Prostate gland (tissue), 2 donors: ENCODE results near the gene SPP2. TPM values are rescaled to one million over a fixed set of nuclear protein-coding genes. Genes with fewer than 3 reads are reported as not detected.

ENCODE experiments used
- DNase-seq: peaks from one replicate; pipeline ENCODE4 v3.0.0-alpha.2; 2019; ENCODE audit warnings: low spot score
- H3K27ac ChIP-seq, 2 donors: fragments of 200-600 bp; sonication (generic); 2 replicates each; pipeline ENCODE4 v1.5.1; 2017 to 2019
- H3K27me3 ChIP-seq: fragments of 200-600 bp; sonication (generic); replicated peaks from 2 replicates; pipeline ENCODE4 v1.5.1; 2019; ENCODE audit not compliant: insufficient read depth
- H3K36me3 ChIP-seq, 2 donors: fragments of 200-600 bp; sonication (generic); 1 replicate in 1 of 2; 2 replicates in 1 of 2; pipeline versions ENCODE4 v1.5.1 to v1.8.1; 2017 to 2019
- H3K4me1 ChIP-seq: fragments of 200-600 bp; sonication (generic); replicated peaks from 2 replicates; pipeline ENCODE4 v1.5.1; 2019
- H3K4me3 ChIP-seq, 2 donors: fragments of 200-600 bp; sonication (generic); 2 replicates each; pipeline ENCODE4 v1.5.1; 2017 to 2019
- H3K9me3 ChIP-seq: fragments of 200-600 bp; sonication (generic); 2 replicates; pipeline ENCODE4 v1.5.1; 2017
- CTCF ChIP-seq, 4 experiments: fragments of 200-600 bp in 2 of 4; fragments of 450-650 bp in 2 of 4; sonication (generic) in 2 of 4; IDR thresholded peaks; 1 replicate in 3 of 4; 2 replicates in 1 of 4; pipeline ENCODE4 v1.5.1; 2016 to 2019; ENCODE audit warnings: antibody characterized with exemption in 4 of 4, mild to moderate bottlenecking in 2 of 4, moderate library complexity in 2 of 4
- POLR2A ChIP-seq: fragments of 450-650 bp; IDR thresholded peaks from one replicate; pipeline ENCODE4 v1.6.1; 2016; ENCODE audit warnings: antibody characterized with exemption, mild to moderate bottlenecking
- POLR2AphosphoS5 ChIP-seq: sonication (generic); formaldehyde crosslinking; IDR thresholded peaks from one replicate; pipeline ENCODE4 v1.6.1; 2017; ENCODE audit warnings: antibody characterized with exemption
- WGBS: methylation state at CpG from one replicate; pipeline ENCODE4 v1.1.5; 2018; 5-methylcytosine and 5-hydroxymethylcytosine counted together
- intact Hi-C: fragments of 100-400 bp; cut with DNase I; formaldehyde crosslinking; loops from one replicate; pipeline ENCODE4 v1.14.2; 2022
- total RNA-seq, 2 donors: library from RNA; depleted of rRNA; stranded (reverse); fragments of >200 nt; gene quantifications; one replicate each; pipeline ENCODE4 v1.1.0, GENCODE V29; 2016

SPP2 gene
- total RNA-seq, 2 donors from 2014 or later: not detected

DNA sequence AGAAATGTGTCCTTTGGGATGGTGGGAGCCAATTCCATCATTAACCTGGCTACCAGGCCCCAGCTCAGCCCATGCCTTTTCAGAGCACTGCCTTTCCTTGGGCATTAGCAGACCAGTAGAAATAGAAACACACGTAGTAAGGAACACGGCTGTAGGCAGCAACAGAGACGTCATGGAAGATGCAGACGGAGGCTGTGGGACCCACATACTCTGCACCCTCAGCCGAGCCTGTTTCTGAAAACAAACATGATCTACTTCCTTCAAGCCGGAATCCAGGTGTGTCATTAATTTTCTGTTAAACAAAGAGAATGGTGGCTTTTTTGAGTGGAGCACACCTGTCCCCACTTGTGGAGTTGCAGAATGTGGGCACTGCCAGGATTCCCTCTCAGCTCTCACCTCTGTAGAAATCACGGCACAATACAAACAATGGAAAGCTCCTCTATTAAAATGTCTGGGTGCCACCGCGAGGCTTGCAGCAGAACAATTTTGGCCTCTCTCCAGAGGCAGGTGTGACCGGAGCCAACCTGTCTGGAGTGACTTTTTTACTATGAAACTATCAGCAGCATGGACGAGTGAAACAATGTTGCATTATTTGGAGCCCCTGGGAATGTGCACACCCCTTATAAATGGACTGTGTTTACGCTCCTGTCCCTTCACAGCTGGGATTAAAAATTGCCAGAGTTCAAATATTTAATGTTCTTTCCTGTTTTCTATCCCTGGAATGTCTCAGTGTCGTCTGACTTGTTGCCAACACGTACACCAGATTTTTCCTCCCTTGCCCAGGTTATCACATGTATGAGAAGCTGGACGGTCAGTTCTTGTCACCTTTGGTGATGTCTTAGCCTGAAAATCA lies 31.7 kb downstream of the SPP2 start:
- Histone ChIP-seq H3K4me1 (no peaks in the 10 kb centered on the region), H3K4me3 (no peak overlapping the region), H3K27me3 (no peaks in the 10 kb centered on the region), H3K9me3 (no peaks in the 10 kb centered on the region), H3K27ac (peak overlapping the region; percentile 39 to 48), H3K36me3 (no peaks in the 10 kb centered on the region)
- intact Hi-C loops: no loop called here
- peak; percentile 93 for DNase-seq
- TF ChIP-seq POLR2A (no peak), CTCF (IDR thresholded peaks at IDR 0.05) (peak in 1 of 4 experiments; percentile 32), POLR2AphosphoS5 (peak; percentile 89)
- 23% methylated on average over 15 of the region's 15 CpGs for WGBS

DNA sequence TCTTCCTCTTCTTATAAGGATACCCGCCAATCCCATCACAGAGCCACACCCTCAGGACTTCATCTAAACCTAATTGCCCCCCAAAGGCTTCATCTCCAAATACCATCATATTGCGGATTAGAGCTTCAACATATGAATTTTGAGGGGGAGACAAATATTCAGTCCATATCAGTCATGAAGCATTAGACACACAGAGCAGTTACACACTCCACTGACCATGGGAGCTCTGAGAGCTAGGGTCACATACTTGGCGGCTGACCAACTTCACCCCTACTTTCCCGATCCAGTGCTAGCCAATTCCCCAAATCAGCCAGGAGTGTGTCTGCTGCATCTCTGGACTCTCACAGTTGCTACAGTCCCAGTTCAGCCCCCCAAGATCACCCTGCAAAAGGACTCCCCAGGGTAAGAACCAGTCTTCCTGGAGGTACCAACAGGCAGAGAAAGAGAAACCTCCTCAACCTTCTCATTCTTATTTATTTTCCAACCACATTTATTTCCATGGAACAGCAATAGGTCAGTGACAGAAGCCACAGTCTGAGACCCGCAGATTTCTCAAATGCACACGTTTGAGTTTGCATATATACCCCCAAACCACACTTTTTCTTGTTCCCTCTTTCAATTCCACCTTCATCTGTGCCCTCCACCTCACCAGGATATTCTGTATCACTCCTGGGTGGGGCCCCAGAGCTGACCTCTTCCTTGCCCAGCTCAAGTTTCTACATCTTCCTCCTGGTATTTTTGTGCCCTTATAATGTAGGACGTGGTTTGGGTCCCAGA lies 33.3 kb downstream of the SPP2 start:
- H3K4me3 ChIP-seq: no peak overlapping the region
- intact Hi-C loops: no loop called here
- no peaks in the 10 kb centered on the region for H3K27me3 ChIP-seq
- H3K27ac ChIP-seq: no peak overlapping the region
- WGBS: 90% methylated on average over 7 of the region's 7 CpGs
- DNase-seq: no peak
- H3K9me3 ChIP-seq: no peaks in the 10 kb centered on the region
- H3K36me3 ChIP-seq: no peaks in the 10 kb centered on the region
- H3K4me1 ChIP-seq: no peaks in the 10 kb centered on the region
- no peak for TF ChIP-seq CTCF (IDR thresholded peaks at IDR 0.05)
- no peak for TF ChIP-seq POLR2A
- TF ChIP-seq POLR2AphosphoS5: no peak

- peak overlapping the region in 1 of 2 donors; percentile 44 for H3K27ac ChIP-seq
These were observed 41.0 kb downstream of the SPP2 start for GRCh38 chr2:234091432-234091879.

GRCh38 chr2:234091883-234092282 lies 41.4 kb downstream of the SPP2 start:
- Histone ChIP-seq H3K4me1 (no peaks in the 10 kb centered on the region), H3K27ac (peak overlapping the region in 1 of 2 donors; percentile 44), H3K9me3 (no peaks in the 10 kb centered on the region), H3K36me3 (no peaks in the 10 kb centered on the region), H3K27me3 (no peaks in the 10 kb centered on the region), H3K4me3 (no peak overlapping the region)
- no peak for TF ChIP-seq POLR2A
- no peak for TF ChIP-seq CTCF (IDR thresholded peaks at IDR 0.05)
- intact Hi-C loops: no loop called here
- 22% methylated on average over 7 of the region's 7 CpGs for WGBS
- no peak for DNase-seq

More at GRCh38 chr2:234091432-234091879, 41.0 kb downstream of the SPP2 start:
- no peaks in the 10 kb centered on the region for H3K36me3 ChIP-seq
- no peaks in the 10 kb centered on the region for H3K9me3 ChIP-seq
- WGBS: 11% methylated on average over 5 of the region's 5 CpGs
- H3K4me3 ChIP-seq: no peak overlapping the region
- peak; percentile 42 for DNase-seq
- H3K4me1 ChIP-seq: no peaks in the 10 kb centered on the region
- TF ChIP-seq CTCF (IDR thresholded peaks at IDR 0.05): no peak
- TF ChIP-seq POLR2AphosphoS5: no peak
- TF ChIP-seq POLR2A: no peak
- intact Hi-C loops: no loop called here
- H3K27me3 ChIP-seq: no peaks in the 10 kb centered on the region
